Smooth muscle cell (in vitro differentiated cells): ENCODE data around the gene FLYWCH2. TPM values are rescaled to one million over a fixed set of nuclear protein-coding genes. Genes with fewer than 3 reads are reported as not detected.
A peak's percentile ranks its signal among the peaks of the same experiment; 100 is the strongest.

ENCODE experiments used
- DNase-seq: peaks from one replicate; lab custom pipeline; 2025; ENCODE audit not compliant: unreplicated experiment; lab: John Stamatoyannopoulos, UW
- H2AFZ ChIP-seq: fragments of 200-600 bp; sonication (generic); 2 replicates; pipeline ENCODE4 v1.6.0; 2016; ENCODE audit warnings: antibody characterized with exemption, low read depth, mild to moderate bottlenecking
- H3F3A ChIP-seq: fragments of 200-600 bp; sonication (generic); 2 replicates; pipeline ENCODE4 v1.6.0; 2017; ENCODE audit warnings: antibody characterized with exemption, low read depth
- H3K27ac ChIP-seq: fragments of 200-600 bp; sonication (generic); 2 replicates; pipeline ENCODE4 v1.5.1; 2016; ENCODE audit warnings: low read depth, mild to moderate bottlenecking
- H3K27me3 ChIP-seq: fragments of 200-600 bp; sonication (generic); 2 replicates; pipeline ENCODE4 v1.6.1; 2016; ENCODE audit warnings: low read depth, mild to moderate bottlenecking
- H3K36me3 ChIP-seq: fragments of 200-600 bp; sonication (generic); 2 replicates; pipeline ENCODE4 v1.5.1; 2016; ENCODE audit warnings: low read depth
- H3K4me1 ChIP-seq: fragments of 200-600 bp; sonication (generic); 2 replicates; pipeline ENCODE4 v1.5.1; 2016; ENCODE audit warnings: low read depth
- H3K4me2 ChIP-seq: fragments of 200-600 bp; sonication (generic); 2 replicates; pipeline ENCODE4 v1.6.0; 2016; ENCODE audit warnings: mild to moderate bottlenecking
- H3K4me3 ChIP-seq: fragments of 200-600 bp; sonication (generic); 2 replicates; pipeline ENCODE4 v1.5.1; 2016; ENCODE audit warnings: mild to moderate bottlenecking
- H3K79me2 ChIP-seq: fragments of 200-600 bp; sonication (generic); 2 replicates; pipeline ENCODE4 v1.6.0; 2016; ENCODE audit warnings: low read depth, mild to moderate bottlenecking
- H3K9ac ChIP-seq: fragments of 200-600 bp; sonication (generic); 2 replicates; pipeline ENCODE4 v1.6.0; 2016; ENCODE audit warnings: low read depth
- H3K9me3 ChIP-seq: fragments of 200-600 bp; sonication (generic); replicated peaks from 2 replicates; pipeline ENCODE4 v1.5.1; 2016; ENCODE audit warnings: low read depth
- H4K20me1 ChIP-seq: fragments of 200-600 bp; sonication (generic); 2 replicates; pipeline ENCODE4 v1.6.0; 2016; ENCODE audit warnings: low read depth
- CTCF ChIP-seq: fragments of 200-600 bp; sonication (generic); IDR thresholded peaks from 2 replicates; pipeline ENCODE4 v1.5.1; 2017; ENCODE audit warnings: borderline replicate concordance, mild to moderate bottlenecking, antibody characterized with exemption; ENCODE audit not compliant: insufficient read depth, poor library complexity, severe bottlenecking
- WGBS: methylation state at CpG from one replicate; pipeline ENCODE4 v1.1.7; 2016; ENCODE audit warnings: low lambda C conversion rate; 5-methylcytosine and 5-hydroxymethylcytosine counted together
- polyA plus RNA-seq: library from polyadenylated mRNA; unstranded; fragments of >200 nt; fragmentation: Nextera tagmentation; extraction: Ambion mirVana; gene quantifications from 2 replicates; pipeline ENCODE4 v1.2.1, GENCODE V29; 2016
- total RNA-seq: library from RNA; depleted of rRNA; stranded (reverse); fragments of >200 nt; gene quantifications from 2 replicates; pipeline ENCODE4 v1.2.3, GENCODE V29; 2014

The FLYWCH2 gene
- total and polyA plus RNA-seq, 2 experiments from 2014 or later: 31.7 to 52.7 TPM

GRCh38 chr16:2923481-2923880, 40.5 kb downstream of the FLYWCH2 start:
- Histone ChIP-seq H2AFZ (no peak overlapping the region), H3K4me1 (no peaks in the 10 kb centered on the region), H3K9ac (no peak overlapping the region), H3F3A (no peaks in the 10 kb centered on the region), H3K27ac (no peak overlapping the region), H3K4me3 (no peak overlapping the region), H3K79me2 (no peaks in the 10 kb centered on the region), H3K36me3 (no peaks in the 10 kb centered on the region), H3K4me2 (no peak overlapping the region), H3K27me3 (no peaks in the 10 kb centered on the region), H4K20me1 (peaks cover 16% of the 10 kb centered on the region), H3K9me3 (no peaks in the 10 kb centered on the region)
- DNase-seq: no peak
- no peak for TF ChIP-seq CTCF
- WGBS: 96% methylated on average over 14 of the region's 14 CpGs

GRCh38 chr16:2924901-2925755, 42.1 kb downstream of the FLYWCH2 start:
- no peak overlapping the region for H3K27ac ChIP-seq
- no peak for DNase-seq
- no peaks in the 10 kb centered on the region for H3K79me2 ChIP-seq

DNA sequence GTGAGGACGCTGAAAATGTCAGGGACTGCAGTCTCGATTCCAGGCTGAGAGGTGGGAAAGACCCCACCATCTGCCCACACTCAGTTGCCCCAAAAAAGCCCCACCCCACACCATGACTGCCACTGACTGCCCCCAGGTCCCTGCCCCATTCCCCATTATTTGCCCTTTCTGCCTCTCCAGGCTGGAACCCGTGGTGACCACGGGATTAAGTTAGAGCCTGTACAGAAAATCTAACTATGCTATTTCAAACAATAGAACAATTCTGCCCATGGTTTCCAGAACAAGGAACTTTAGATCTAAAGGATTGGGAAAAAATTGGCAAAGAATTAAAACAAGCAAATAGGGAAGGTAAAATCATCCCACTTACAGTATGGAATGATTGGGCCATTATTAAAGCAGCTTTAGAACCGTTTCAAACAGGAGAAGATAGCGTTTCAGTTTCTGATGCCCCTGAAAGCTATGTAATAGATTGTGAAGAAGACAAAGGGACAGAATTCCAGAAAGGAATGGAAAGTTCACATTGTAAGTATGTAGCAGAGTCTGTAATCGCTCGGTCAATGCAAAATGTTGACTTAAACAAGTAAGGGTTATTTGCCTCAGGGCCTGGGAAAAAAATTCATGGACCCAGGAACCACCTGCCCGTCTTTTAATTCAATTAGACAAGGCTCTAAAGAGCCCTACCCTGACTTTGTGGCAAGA, 43.1 kb downstream of the FLYWCH2 start:
- Histone ChIP-seq H3K4me2 (no peak overlapping the region), H4K20me1 (peaks cover 11% of the 10 kb centered on the region), H3K79me2 (no peaks in the 10 kb centered on the region), H3K4me3 (no peak overlapping the region), H3F3A (no peaks in the 10 kb centered on the region), H3K27me3 (no peaks in the 10 kb centered on the region), H3K4me1 (no peaks in the 10 kb centered on the region), H3K36me3 (no peaks in the 10 kb centered on the region), H3K27ac (no peak overlapping the region), H3K9ac (no peak overlapping the region), H2AFZ (no peak overlapping the region), H3K9me3 (no peaks in the 10 kb centered on the region)
- no peak for TF ChIP-seq CTCF
- DNase-seq: no peak
- 84% methylated on average over 7 of the region's 9 CpGs for WGBS

More at GRCh38 chr16:2924901-2925755, 42.1 kb downstream of the FLYWCH2 start:
- no peak for TF ChIP-seq CTCF
- no peak overlapping the region for H3K9ac ChIP-seq
- no peak overlapping the region for H2AFZ ChIP-seq
- no peaks in the 10 kb centered on the region for H3K27me3 ChIP-seq
- WGBS: 65% methylated on average over 31 of the region's 42 CpGs
- no peaks in the 10 kb centered on the region for H3K36me3 ChIP-seq
- H3K4me2 ChIP-seq: peak overlapping the region; percentile 31
- no peaks in the 10 kb centered on the region for H3K4me1 ChIP-seq
- no peak overlapping the region for H3K4me3 ChIP-seq
- H3K9me3 ChIP-seq: no peaks in the 10 kb centered on the region
- no peaks in the 10 kb centered on the region for H3F3A ChIP-seq
- H4K20me1 ChIP-seq: peaks cover 15% of the 10 kb centered on the region
